Measurements from ENCODE around the gene USP34. TPM values are rescaled to one million over a fixed set of nuclear protein-coding genes. Genes with fewer than 3 reads are reported as not detected.

The USP34 gene
- total RNA-seq, 1 donor from 2014 or later, result 108 TPM

DNA sequence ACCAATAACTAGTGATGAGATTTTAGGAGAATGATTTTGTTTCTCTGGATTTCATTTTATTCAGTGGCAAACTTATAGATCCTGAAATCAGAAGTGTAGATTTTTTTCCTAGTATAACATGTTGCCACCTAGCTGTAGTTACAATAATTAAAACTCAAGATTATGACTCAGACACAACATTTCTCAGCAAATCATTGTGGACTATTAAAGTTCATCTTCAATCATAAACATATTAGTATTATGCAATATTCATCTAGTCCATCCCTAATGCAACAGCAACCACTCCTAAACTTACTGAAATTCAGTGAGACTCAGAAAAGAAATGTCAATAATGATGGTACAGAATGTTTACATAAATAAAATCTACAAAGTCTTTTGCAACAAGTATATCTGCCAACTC is 51.3 kb downstream of the USP34 start:
- ATAC-seq (no peak), DNase-seq (no peak)
- Histone ChIP-seq H3K27me3 (ENCODE audit: low read depth) (no peaks in the 10 kb centered on the region), H3K36me3 (no peaks in the 10 kb centered on the region), H3K4me3 (no peak overlapping the region), H3K9me3 (no peaks in the 10 kb centered on the region), H3K27ac (no peak overlapping the region), H3K4me1 (peaks cover 51% of the 10 kb centered on the region)
- intact Hi-C loops (cut with DNase I), result no loop called here
- TF ChIP-seq, protein P1, sequence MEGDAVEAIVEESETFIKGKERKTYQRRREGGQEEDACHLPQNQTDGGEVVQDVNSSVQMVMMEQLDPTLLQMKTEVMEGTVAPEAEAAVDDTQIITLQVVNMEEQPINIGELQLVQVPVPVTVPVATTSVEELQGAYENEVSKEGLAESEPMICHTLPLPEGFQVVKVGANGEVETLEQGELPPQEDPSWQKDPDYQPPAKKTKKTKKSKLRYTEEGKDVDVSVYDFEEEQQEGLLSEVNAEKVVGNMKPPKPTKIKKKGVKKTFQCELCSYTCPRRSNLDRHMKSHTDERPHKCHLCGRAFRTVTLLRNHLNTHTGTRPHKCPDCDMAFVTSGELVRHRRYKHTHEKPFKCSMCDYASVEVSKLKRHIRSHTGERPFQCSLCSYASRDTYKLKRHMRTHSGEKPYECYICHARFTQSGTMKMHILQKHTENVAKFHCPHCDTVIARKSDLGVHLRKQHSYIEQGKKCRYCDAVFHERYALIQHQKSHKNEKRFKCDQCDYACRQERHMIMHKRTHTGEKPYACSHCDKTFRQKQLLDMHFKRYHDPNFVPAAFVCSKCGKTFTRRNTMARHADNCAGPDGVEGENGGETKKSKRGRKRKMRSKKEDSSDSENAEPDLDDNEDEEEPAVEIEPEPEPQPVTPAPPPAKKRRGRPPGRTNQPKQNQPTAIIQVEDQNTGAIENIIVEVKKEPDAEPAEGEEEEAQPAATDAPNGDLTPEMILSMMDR (IDR thresholded peaks at IDR 0.05), result no peak

DNA sequence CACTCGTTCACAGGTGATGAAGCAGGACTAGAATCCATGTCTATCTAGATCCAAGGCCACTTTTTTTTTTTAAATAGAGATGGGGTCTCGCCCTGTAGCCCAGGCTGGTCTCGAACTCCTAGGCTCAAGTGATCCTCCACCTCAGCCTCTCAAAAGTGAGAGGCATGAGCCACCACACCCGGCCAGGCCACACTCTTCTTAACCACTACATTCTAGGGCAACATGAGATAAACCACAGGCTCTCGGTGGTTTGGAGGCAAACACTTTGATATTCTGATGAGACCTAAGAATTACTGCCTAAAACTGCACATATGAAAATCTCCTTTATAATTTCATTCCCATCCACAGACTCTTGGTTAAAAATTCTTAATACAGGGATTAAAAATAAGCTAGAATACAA is 51.8 kb downstream of the USP34 start:
- ATAC-seq (peak in 1 of 2 donors; percentile 14), DNase-seq (no peak)
- intact Hi-C loops (cut with DNase I), result no loop called here
- H3K4me1 ChIP-seq, result peaks cover 56% of the 10 kb centered on the region
- H3K27ac ChIP-seq, result no peak overlapping the region
- H3K4me3 ChIP-seq, result no peak overlapping the region
- TF ChIP-seq, protein P1 (IDR thresholded peaks at IDR 0.05), result no peak
- no peaks in the 10 kb centered on the region for H3K27me3 ChIP-seq (ENCODE audit: low read depth)
- no peaks in the 10 kb centered on the region for H3K36me3 ChIP-seq
- H3K9me3 ChIP-seq, result no peaks in the 10 kb centered on the region

DNA sequence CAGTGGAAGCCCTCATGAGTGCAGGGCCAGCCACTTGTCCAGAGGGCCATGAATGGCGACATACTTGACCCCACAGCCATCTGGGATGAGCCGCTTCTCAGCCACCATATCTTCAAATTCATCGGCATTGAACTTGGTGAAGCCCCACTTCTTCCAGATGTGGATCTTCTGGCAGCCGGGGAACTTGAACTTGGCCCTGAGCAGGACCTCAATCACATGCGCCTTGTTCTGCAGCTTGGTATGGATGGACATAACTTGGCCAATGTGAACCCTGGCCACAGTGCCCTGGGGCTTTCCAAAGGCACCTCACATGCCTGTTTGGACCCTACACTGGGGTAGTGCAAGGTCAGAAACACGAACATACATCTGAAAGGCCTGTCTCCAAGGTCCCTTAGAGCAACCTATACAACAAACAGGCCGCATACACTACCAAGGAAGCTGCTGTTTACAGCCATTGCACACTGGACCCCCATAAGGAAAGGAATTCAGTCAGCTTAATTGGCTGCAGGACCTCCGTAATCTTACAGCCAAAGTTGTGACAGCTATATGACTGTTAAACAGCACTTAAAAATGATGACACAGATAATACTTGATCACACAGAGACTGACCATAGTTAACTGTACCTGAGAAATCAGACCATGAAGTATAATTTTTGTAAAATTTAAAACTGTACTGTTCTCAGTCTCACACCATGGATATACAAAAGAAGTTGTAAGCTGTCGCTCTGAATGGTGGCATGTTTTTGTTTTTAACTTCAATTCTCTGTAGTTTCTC is 53.8 kb downstream of the USP34 start:
- no peaks in the 10 kb centered on the region for H3K9me3 ChIP-seq
- ATAC-seq, result no peak
- H3K36me3 ChIP-seq, result no peaks in the 10 kb centered on the region
- no peaks in the 10 kb centered on the region for H3K27me3 ChIP-seq (ENCODE audit: low read depth)
- H3K4me3 ChIP-seq, result no peak overlapping the region
- no peak overlapping the region for H3K27ac ChIP-seq
- H3K4me1 ChIP-seq, result peaks cover 46% of the 10 kb centered on the region
- TF ChIP-seq, protein P1 (IDR thresholded peaks at IDR 0.05), result no peak
- no peak for DNase-seq
- intact Hi-C loops (cut with DNase I), result no loop called here

- H3K27ac ChIP-seq, result no peak overlapping the region
- no peak for ATAC-seq
- intact Hi-C loops (cut with DNase I), result no loop called here
- no peaks in the 10 kb centered on the region for H3K9me3 ChIP-seq
- H3K27me3 ChIP-seq (ENCODE audit: low read depth), result no peaks in the 10 kb centered on the region
- no peak overlapping the region for H3K4me3 ChIP-seq
- no peak for DNase-seq
- H3K4me1 ChIP-seq, result peaks cover 28% of the 10 kb centered on the region
- TF ChIP-seq, protein P1 (IDR thresholded peaks at IDR 0.05), result no peak
- H3K36me3 ChIP-seq, result no peaks in the 10 kb centered on the region
Measured at GRCh38 chr2:61415265-61415664, 55.6 kb downstream of the USP34 start.

DNA sequence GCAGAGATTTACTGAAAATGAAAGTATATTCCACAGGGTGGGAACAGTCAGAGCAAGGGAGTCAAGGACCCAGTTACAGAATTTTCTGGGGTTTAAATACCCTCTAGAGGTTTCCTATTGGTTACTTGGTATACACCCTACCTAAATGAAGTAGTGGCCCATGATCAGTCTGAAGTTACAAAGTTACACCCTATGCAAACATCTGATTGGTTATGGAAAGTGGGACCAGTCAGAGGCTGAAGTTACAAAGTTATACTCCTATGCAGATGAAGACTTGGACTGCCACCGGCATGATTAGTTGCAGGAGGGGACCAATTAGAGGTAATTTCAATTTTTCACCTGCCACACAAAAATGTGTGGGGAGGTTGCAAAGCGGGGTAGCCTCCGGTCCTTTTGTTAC is 56.2 kb downstream of the USP34 start:
- Histone ChIP-seq H3K9me3 (no peaks in the 10 kb centered on the region), H3K27me3 (ENCODE audit: low read depth) (no peaks in the 10 kb centered on the region), H3K4me3 (no peak overlapping the region), H3K4me1 (peaks cover 26% of the 10 kb centered on the region), H3K27ac (no peak overlapping the region), H3K36me3 (no peaks in the 10 kb centered on the region)
- TF ChIP-seq, protein P1 (IDR thresholded peaks at IDR 0.05), result no peak
- ATAC-seq (no peak), DNase-seq (no peak)
- intact Hi-C loops (cut with DNase I), result no loop called here

All from lower lobe of right lung (tissue), 2 donors.